ENCODE data around the gene ARHGAP5.
A peak's percentile ranks its signal among the peaks of the same experiment; 100 is the strongest.

ARHGAP5 gene

DNA sequence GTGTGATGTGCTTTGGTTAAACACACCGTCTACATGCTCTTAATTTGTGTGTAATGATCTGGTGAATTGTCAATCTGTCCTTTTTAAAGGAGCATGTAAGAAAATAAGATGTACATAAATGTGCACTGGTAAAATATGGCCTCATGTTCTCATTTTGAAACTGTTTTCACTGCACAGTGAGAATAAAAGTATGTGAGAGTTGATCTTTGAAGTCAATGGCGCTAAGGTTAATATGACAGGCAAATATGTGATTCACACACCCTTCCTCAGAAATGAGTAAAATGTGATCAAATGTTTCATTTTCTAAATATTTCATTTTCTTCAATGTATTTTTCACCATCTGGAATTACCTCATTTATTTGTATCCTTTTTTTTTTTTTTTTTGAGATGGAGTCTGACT is 116.4 kb downstream of the ARHGAP5 start:
- H3K27ac ChIP-seq, result no peak overlapping the region
- no peak for DNase-seq (ENCODE audit: low spot score)
- ChIA-PET CTCF (no interaction called here), POLR2A (ENCODE audit: low non-redundant PET) (no interaction called here)
- no peak for TF ChIP-seq CTCF (conservative IDR thresholded peaks at IDR 0.05; ENCODE audit: low read depth)

GRCh38 chr14:32195636-32196035 is 118.5 kb downstream of the ARHGAP5 start:
- TF ChIP-seq CTCF (conservative IDR thresholded peaks at IDR 0.05; ENCODE audit: low read depth), result no peak
- no peak for DNase-seq (ENCODE audit: low spot score)
- ChIA-PET CTCF (no interaction called here), POLR2A (ENCODE audit: low non-redundant PET) (no interaction called here)
- H3K27ac ChIP-seq, result no peak overlapping the region

- CTCF ChIA-PET, result interaction anchor here (0.8 kb wide), 1 partner anchor 272 kb away, joined by 3 read pairs; no protein-coding TSS in a partner anchor
- no peak overlapping the region for H3K27ac ChIP-seq
- POLR2A ChIA-PET (ENCODE audit: low non-redundant PET), result no interaction called here
- no peak for DNase-seq (ENCODE audit: low spot score)
- TF ChIP-seq CTCF (conservative IDR thresholded peaks at IDR 0.05; ENCODE audit: low read depth), result no peak
Measured at GRCh38 chr14:32197919-32198318, 120.8 kb downstream of the ARHGAP5 start.

GRCh38 chr14:32200368-32201192 is 123.5 kb downstream of the ARHGAP5 start:
- no peak for DNase-seq (ENCODE audit: low spot score)
- ChIA-PET POLR2A (ENCODE audit: low non-redundant PET) (no interaction called here), CTCF (no interaction called here)
- no peak for TF ChIP-seq CTCF (conservative IDR thresholded peaks at IDR 0.05; ENCODE audit: low read depth)
- H3K27ac ChIP-seq, result peak overlapping the region; percentile 88

DNA sequence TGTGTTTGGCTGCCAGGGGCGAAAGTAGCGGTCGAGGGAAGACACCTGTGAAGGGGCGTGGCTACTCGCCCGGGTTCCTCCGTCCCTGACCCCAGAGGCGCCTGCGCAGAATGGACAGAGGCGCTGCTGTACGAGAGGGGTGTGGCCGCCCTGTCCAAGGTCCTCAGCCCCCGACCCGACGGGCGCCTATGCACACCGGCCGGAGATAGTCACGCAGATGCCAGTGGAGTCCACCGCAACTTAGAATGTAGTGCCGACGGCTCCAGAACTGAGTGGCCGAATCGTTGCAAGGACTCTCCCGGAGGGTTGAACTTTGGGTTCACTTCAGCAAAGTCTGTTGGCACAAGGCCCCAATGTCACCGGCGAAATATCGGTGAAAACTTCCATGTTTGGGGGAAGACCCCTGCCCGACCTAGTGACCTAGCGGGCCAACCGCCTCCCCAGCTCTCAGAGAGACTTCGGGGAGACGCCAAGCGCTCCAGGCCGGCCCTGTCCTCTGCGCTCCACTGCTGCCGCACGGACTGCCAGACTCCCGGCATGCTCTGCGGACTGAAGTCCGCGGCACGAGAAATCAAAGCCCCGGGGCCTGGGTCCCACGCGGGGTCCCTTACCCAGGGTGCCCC is 124.2 kb downstream of the ARHGAP5 start:
- TF ChIP-seq CTCF (conservative IDR thresholded peaks at IDR 0.05; ENCODE audit: low read depth), result no peak
- POLR2A ChIA-PET (ENCODE audit: low non-redundant PET), result no interaction called here
- peak; percentile 78 for DNase-seq (ENCODE audit: low spot score)
- CTCF ChIA-PET, result interaction anchor here (1.0 kb wide), 1 partner anchor 55 kb away, joined by 4 read pairs; no protein-coding TSS in a partner anchor
- peak overlapping the region; percentile 88 for H3K27ac ChIP-seq

DNA sequence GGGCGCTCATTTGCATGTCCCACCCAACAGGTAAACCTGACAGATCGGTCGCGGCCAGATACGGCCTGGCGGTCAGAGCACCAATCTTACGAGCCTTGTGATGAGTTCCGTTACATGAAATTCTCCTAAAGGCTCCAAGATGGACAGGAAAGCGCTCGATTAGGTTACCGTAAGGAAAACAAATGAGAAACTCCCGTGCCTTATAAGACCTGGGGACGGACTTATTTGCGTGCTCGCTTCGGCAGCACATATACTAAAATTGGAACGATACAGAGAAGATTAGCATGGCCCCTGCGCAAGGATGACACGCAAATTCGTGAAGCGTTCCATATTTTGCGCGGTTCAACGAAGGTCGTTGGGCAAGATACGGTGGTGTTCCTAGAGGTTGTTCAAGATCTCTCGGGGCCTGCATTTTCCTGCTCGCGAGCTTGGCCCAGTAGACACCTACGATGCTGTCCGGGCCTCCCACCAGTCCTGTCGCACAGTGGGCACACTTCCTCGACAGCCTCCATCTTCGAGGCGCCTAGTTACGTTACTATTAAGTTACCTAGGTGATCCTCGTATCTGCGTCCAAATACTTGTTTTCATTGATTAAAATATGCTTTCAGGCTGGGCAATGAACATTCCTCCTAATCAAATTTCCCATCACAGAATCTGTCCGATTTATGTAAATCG is 124.8 kb downstream of the ARHGAP5 start, which contains the start of gene RNU6-7:
Gene RNU6-7 (plus strand): TSS at position 230 of the 675 bp plus-strand sequence.
- CTCF ChIA-PET, result interaction anchor here (0.5 to 1.0 kb wide), 3 partner anchors 8 to 128 kb away, joined by 3 to 4 read pairs (median 4); no protein-coding TSS in a partner anchor
- DNase-seq (ENCODE audit: low spot score), result no peak
- POLR2A ChIA-PET (ENCODE audit: low non-redundant PET), result interaction anchor here (0.6 kb wide), 1 partner anchor 124 kb away, joined by 4 read pairs; no protein-coding TSS in a partner anchor
- TF ChIP-seq CTCF (conservative IDR thresholded peaks at IDR 0.05; ENCODE audit: low read depth), result no peak
- H3K27ac ChIP-seq, result peak within 1 kb of the TSS; percentile 88
